Osteocyte (in vitro differentiated cells): Measurements from ENCODE around the gene GK2. TPM values are rescaled to one million over a fixed set of nuclear protein-coding genes. Genes with fewer than 3 reads are reported as not detected.

ENCODE experiments used
- DNase-seq: peaks from one replicate; pipeline ENCODE4 v3.0.0; 2021; ENCODE audit warnings: mixed read lengths; ENCODE audit not compliant: unreplicated experiment; ENCODE audit errors: extremely low spot score
- H3K27ac Mint-ChIP-seq: one replicate; pipeline ENCODE4 v1.8.0; 2021; ENCODE audit warnings: mild to moderate bottlenecking, mixed read lengths; ENCODE audit not compliant: unreplicated experiment
- H3K27me3 Mint-ChIP-seq: one replicate; pipeline ENCODE4 v1.8.0; 2021; ENCODE audit warnings: mixed read lengths; ENCODE audit not compliant: unreplicated experiment
- H3K36me3 Mint-ChIP-seq: one replicate; pipeline ENCODE4 v1.8.0; 2021; ENCODE audit warnings: mixed read lengths; ENCODE audit not compliant: unreplicated experiment
- H3K4me1 Mint-ChIP-seq: one replicate; pipeline ENCODE4 v1.8.0; 2021; ENCODE audit warnings: mixed read lengths; ENCODE audit not compliant: unreplicated experiment
- H3K4me3 Mint-ChIP-seq: one replicate; pipeline ENCODE4 v1.8.0; 2021; ENCODE audit warnings: mild to moderate bottlenecking, moderate library complexity, mixed read lengths; ENCODE audit not compliant: unreplicated experiment
- H3K9me3 Mint-ChIP-seq: one replicate; pipeline ENCODE4 v1.8.0; 2021; ENCODE audit warnings: mixed read lengths; ENCODE audit not compliant: unreplicated experiment
- CTCF ChIP-seq: fragments of 200-600 bp; sonication (generic); IDR thresholded peaks from 2 replicates; pipeline ENCODE4 v1.5.0; 2021; ENCODE audit warnings: antibody characterized with exemption, mild to moderate bottlenecking, moderate library complexity
- long read RNA-seq: library from polyadenylated mRNA; unstranded; transcript quantifications from one replicate; pipeline ENCODE4 v2.0.0, GENCODE V29; 2021
- total RNA-seq: library from RNA; stranded (reverse); gene quantifications from 2 replicates; pipeline ENCODE4 v1.2.1, GENCODE V29; 2021

Gene GK2
- not detected in 2 replicates for total RNA-seq
- long read RNA-seq = 0 reads

GRCh38 chr4:79408063-79408462 lies at the start of gene GK2:
TSS of gene GK2 (minus strand) at chr4:79408228. CDS start at chr4:79408200, 28 bp downstream.
- Mint-ChIP-seq H3K27ac (no peak within 1 kb of the TSS), H3K4me1 (no peaks in the 10 kb centered on the region), H3K4me3 (no peak within 1 kb of the TSS), H3K9me3 (no peaks in the 10 kb centered on the region), H3K36me3 (no peaks in the 10 kb centered on the region), H3K27me3 (no peaks in the 10 kb centered on the region)
- TF ChIP-seq CTCF = no peak
- no peak for DNase-seq

- no peak for TF ChIP-seq CTCF
- no peak overlapping the region for H3K4me3 Mint-ChIP-seq
- no peak overlapping the region for H3K27ac Mint-ChIP-seq
- H3K36me3 Mint-ChIP-seq = no peaks in the 10 kb centered on the region
- H3K27me3 Mint-ChIP-seq = peaks cover 3% of the 10 kb centered on the region
- H3K4me1 Mint-ChIP-seq = no peaks in the 10 kb centered on the region
- DNase-seq = no peak
- H3K9me3 Mint-ChIP-seq = no peaks in the 10 kb centered on the region
Observed at GRCh38 chr4:79455216-79455615, 47.2 kb upstream of the GK2 start.

- Mint-ChIP-seq H3K27ac (no peak overlapping the region), H3K36me3 (no peaks in the 10 kb centered on the region), H3K9me3 (no peaks in the 10 kb centered on the region), H3K27me3 (peaks cover 3% of the 10 kb centered on the region), H3K4me1 (no peaks in the 10 kb centered on the region), H3K4me3 (no peak overlapping the region)
- TF ChIP-seq CTCF = no peak
- DNase-seq = no peak
Observed at GRCh38 chr4:79454656-79455055, 46.6 kb upstream of the GK2 start.

GRCh38 chr4:79450053-79450452 lies 42.0 kb upstream of the GK2 start:
- DNase-seq = no peak
- no peaks in the 10 kb centered on the region for H3K4me1 Mint-ChIP-seq
- H3K4me3 Mint-ChIP-seq = no peak overlapping the region
- H3K27ac Mint-ChIP-seq = no peak overlapping the region
- no peak for TF ChIP-seq CTCF
- H3K9me3 Mint-ChIP-seq = no peaks in the 10 kb centered on the region
- H3K27me3 Mint-ChIP-seq = peaks cover 3% of the 10 kb centered on the region
- H3K36me3 Mint-ChIP-seq = no peaks in the 10 kb centered on the region

GRCh38 chr4:79446145-79446544 lies 38.1 kb upstream of the GK2 start:
- H3K27me3 Mint-ChIP-seq = no peaks in the 10 kb centered on the region
- no peaks in the 10 kb centered on the region for H3K36me3 Mint-ChIP-seq
- H3K9me3 Mint-ChIP-seq = no peaks in the 10 kb centered on the region
- TF ChIP-seq CTCF = no peak
- H3K4me3 Mint-ChIP-seq = no peak overlapping the region
- no peaks in the 10 kb centered on the region for H3K4me1 Mint-ChIP-seq
- no peak overlapping the region for H3K27ac Mint-ChIP-seq
- DNase-seq = no peak
